Fibroblast of mammary gland (primary cell): ENCODE results near the gene UNC50.
A peak's percentile ranks its signal among the peaks of the same experiment; 100 is the strongest.

Experiments
- DNase-seq: peaks from one replicate; pipeline ENCODE4 v3.0.0-alpha.2; 2010; ENCODE audit warnings: low read depth
- H3K4me3 ChIP-seq: 2 replicates; pipeline ENCODE4 v1.5.1; 2011; ENCODE audit warnings: low read depth, mild to moderate bottlenecking, low read length, moderate library complexity; ENCODE audit not compliant: control insufficient read depth
- TF ChIP-seq, protein P1 (sequence below): conservative IDR thresholded peaks from 2 replicates; pipeline ENCODE4 v1.5.1; 2011; ENCODE audit warnings: low read depth, low read length, inconsistent platforms; ENCODE audit not compliant: control insufficient read depth, insufficient read depth

Gene UNC50

DNA sequence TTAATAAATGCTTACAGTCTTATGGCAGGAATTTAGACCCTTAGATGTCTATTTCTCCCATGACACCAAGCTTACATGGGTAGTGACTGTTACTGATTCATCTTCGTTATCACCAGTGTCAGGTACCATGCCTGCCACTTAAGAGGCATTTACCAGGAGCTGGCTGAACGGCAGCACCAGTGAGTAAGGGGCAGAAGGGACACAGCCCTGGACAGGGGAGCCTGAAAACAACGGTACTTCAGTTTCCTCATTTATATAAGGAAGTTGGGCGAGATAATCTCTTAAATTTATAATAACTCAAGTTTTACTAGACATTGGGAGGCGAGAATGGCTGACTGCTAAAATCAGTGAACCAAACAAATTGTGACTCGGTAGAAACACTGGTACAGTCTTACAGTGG is 1.3 kb upstream of the UNC50 start:
- H3K4me3 ChIP-seq, result peak overlapping the region; percentile 85
- no peak for DNase-seq
- TF ChIP-seq, protein P1, sequence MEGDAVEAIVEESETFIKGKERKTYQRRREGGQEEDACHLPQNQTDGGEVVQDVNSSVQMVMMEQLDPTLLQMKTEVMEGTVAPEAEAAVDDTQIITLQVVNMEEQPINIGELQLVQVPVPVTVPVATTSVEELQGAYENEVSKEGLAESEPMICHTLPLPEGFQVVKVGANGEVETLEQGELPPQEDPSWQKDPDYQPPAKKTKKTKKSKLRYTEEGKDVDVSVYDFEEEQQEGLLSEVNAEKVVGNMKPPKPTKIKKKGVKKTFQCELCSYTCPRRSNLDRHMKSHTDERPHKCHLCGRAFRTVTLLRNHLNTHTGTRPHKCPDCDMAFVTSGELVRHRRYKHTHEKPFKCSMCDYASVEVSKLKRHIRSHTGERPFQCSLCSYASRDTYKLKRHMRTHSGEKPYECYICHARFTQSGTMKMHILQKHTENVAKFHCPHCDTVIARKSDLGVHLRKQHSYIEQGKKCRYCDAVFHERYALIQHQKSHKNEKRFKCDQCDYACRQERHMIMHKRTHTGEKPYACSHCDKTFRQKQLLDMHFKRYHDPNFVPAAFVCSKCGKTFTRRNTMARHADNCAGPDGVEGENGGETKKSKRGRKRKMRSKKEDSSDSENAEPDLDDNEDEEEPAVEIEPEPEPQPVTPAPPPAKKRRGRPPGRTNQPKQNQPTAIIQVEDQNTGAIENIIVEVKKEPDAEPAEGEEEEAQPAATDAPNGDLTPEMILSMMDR, result no peak

DNA sequence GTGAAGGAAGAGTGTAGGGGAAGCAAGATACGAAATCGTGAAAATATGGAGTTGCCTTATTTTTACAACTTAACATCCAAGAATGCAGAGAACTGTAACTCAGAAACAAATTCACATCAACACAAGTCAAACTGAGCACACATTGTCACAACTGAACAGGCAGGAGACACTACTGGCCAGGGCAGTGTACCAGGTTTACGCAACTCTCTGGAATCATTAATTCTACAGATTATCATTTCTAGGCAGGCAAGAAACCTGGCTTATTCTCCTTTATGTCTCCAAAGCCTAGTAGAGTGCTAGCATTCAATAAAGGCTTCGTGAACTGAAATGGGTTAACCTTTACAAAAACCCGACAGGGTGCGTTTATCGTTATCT is 661 bp upstream of the UNC50 start:
- TF ChIP-seq, protein P1, result no peak
- H3K4me3 ChIP-seq, result peak overlapping the region; percentile 85
- peak; percentile 31 for DNase-seq

DNA sequence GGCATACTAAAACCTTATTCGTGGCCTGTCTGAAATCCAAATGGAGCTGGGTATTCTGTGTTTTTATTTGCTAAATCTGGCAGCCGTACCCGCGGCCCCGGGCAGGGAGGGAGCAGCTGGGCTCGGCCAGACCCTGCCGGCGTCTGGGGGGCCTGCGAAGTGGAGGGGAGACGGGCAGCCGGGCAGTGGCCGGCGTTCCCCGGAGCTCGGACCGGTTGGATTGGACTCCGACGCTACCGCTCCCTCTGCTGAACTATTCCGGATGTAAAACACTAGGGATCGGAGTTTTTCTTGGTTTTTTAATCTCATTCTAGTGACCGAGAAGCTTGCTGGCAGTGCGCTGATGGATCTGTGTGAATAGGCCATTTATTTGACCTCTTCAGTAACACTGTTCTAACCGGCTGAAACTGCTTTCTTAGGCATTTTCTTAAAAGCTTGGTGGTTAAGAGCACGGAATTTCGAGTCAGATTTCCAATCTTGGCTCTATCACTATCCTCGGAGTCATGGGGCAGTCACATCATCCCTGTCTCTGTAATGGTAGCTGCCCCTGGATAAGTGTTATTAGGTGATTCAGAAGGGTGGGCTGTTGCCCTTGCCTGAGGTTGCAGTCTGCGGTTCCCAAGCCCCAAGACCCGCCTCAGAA is 694 bp downstream of the UNC50 start:
- H3K4me3 ChIP-seq, result peak overlapping the region; percentile 85
- TF ChIP-seq, protein P1, result no peak
- peak; percentile 63 for DNase-seq

DNA sequence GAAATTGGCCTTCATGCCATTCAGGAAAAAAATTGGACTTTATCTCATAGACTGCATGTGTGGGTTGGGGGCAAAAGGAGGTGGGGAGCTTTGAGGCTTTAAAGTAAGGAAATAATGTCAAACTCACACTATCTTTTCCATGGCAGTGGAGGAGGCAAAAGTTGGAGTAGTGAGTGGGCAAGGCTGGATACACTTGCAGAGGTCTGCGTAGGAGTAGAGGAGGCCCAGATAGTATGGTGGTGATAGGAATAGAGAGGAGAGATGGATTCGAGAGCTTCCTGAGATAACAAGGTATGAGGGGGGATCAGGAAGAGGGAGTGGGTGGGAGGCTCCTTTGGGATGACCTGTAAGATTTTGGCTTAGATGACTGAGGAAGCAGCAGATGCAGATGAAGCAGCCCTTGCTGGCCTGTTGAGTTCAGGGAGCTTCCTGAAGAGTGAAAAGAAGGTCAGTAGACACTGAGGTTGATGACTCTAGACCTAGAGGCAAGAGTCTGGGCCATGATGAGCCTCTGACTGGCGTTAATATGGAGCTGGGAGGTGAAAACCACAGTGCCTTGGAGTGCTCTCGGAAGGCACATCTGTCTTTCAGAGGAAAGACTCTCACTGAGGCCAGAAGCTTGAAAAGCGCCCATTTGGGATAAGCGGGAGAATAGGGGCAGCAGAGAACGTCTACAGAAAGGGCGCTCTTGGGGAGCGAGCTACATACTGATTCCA is 5.8 kb downstream of the UNC50 start:
- TF ChIP-seq, protein P1, result no peak
- DNase-seq, result no peak
- no peak overlapping the region for H3K4me3 ChIP-seq

DNA sequence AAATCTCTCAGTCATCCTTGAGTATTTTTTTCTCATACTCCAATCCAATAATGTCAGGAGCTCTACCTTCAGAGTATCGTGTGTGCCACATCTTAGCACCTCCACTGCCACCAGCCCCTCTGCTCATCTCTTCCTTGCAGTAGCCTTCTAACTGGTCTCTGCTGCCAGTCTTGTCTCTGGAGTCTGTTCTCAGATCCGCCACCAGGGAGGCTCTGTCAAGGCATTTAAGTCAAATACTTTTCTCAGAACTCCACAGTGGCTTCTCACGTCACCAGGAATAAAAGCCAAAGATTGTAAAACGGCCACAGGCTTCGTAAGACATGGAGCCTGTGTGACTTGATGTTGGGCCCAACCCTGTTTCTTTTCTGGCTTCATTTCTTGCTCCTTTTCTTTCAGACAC is 7.1 kb downstream of the UNC50 start:
- TF ChIP-seq, protein P1, result no peak
- no peak for DNase-seq

DNA sequence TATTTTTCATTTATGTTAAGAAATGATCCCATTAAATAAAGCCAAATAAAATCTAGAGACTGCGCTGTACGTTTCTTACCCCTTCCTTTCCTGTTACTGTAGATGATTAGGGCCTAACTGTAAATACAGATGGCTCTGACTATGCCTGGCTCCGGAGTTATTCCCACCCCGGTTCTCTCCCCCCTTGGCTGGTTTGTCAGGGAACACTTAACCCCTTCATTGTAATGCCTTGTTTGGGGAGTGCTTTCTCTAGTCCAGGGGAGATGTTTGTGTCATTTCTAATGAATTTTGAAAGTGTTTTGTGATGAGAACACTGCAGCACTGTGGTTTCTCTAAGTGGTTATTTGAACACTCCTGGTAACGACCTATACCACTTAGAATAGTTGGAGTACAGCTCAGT is 8.8 kb downstream of the UNC50 start:
- TF ChIP-seq, protein P1, result no peak
- H3K4me3 ChIP-seq, result no peak overlapping the region
- no peak for DNase-seq

More for the DNA sequence above, 7.1 kb downstream of the UNC50 start:
- no peak overlapping the region for H3K4me3 ChIP-seq
